ENCODE measurements around the gene RPUSD3.

Gene RPUSD3

GRCh38 chr3:9828801-9829755 is 14.7 kb downstream of the RPUSD3 start:
- no peak for DNase-seq

- peak; percentile 70 for DNase-seq
These were observed 16.8 kb downstream of the RPUSD3 start for GRCh38 chr3:9826815-9827573.

GRCh38 chr3:9825451-9826040 is 18.3 kb downstream of the RPUSD3 start:
- no peak for DNase-seq

- peak; percentile 70 for DNase-seq
These were observed 22.9 kb downstream of the RPUSD3 start for GRCh38 chr3:9820946-9821345.

- DNase-seq: no peak
These were observed 23.3 kb downstream of the RPUSD3 start for GRCh38 chr3:9820543-9820942.

GRCh38 chr3:9818666-9819335 is 25.0 kb downstream of the RPUSD3 start:
- no peak for DNase-seq

- no peak for DNase-seq
These were observed 26.4 kb downstream of the RPUSD3 start for GRCh38 chr3:9817436-9817835.

GRCh38 chr3:9815986-9816385 is 27.8 kb downstream of the RPUSD3 start:
- no peak for DNase-seq

GRCh38 chr3:9812870-9813483 is 30.8 kb downstream of the RPUSD3 start:
- DNase-seq: no peak

- DNase-seq: no peak
These were observed 33.0 kb downstream of the RPUSD3 start for GRCh38 chr3:9810846-9811245.

GRCh38 chr3:9810433-9810770 is 33.4 kb downstream of the RPUSD3 start:
- DNase-seq: no peak

GRCh38 chr3:9809615-9810432 is 34.0 kb downstream of the RPUSD3 start, which contains the start of gene TTLL3:
TSS of gene TTLL3 (plus strand) at chr3:9810262. CDS start at chr3:9810662, 400 bp downstream.
- peak; percentile 88 for DNase-seq

GRCh38 chr3:9809239-9809614 is 34.6 kb downstream of the RPUSD3 start:
- DNase-seq: no peak

GRCh38 chr3:9808345-9809037 is 35.3 kb downstream of the RPUSD3 start:
- DNase-seq: peak; percentile 85

- no peak for DNase-seq
These were observed 35.8 kb downstream of the RPUSD3 start for GRCh38 chr3:9807981-9808344.

GRCh38 chr3:9806688-9807589 is 36.9 kb downstream of the RPUSD3 start:
- no peak for DNase-seq

GRCh38 chr3:9806137-9806536 is 37.7 kb downstream of the RPUSD3 start:
- DNase-seq: no peak

- no peak for DNase-seq
These were observed 38.8 kb downstream of the RPUSD3 start for GRCh38 chr3:9804996-9805395.

GRCh38 chr3:9803494-9803893 is 40.3 kb downstream of the RPUSD3 start:
- no peak for DNase-seq

- peak; percentile 30 for DNase-seq
These were observed 43.3 kb downstream of the RPUSD3 start for GRCh38 chr3:9800529-9800928.

All from hematopoietic multipotent progenitor cell treated with erythropoietin and hydrocortisone succinate and interleukin-3 and kit ligand, for 4 days (in vitro differentiated cells).